ENCODE data around the gene TAF9. TPM values are rescaled to one million over a fixed set of nuclear protein-coding genes. Genes with fewer than 3 reads are reported as not detected.
"Not testable (repeated sequence)": the region's sequence is repeated elsewhere in the genome, so short reads cannot be mapped to it uniquely, and the experiment has no call there.

TAF9 gene
- total RNA-seq, 1 donor from 2014 or later = 35.8 TPM

GRCh38 chr5:69343083-69343482 lies 26.2 kb downstream of the TAF9 start:
- H3K27ac ChIP-seq = no peak overlapping the region
- H3K36me3 ChIP-seq = no peaks in the 10 kb centered on the region
- H3K9me3 ChIP-seq = no peaks in the 10 kb centered on the region
- no peaks in the 10 kb centered on the region for H3K4me1 ChIP-seq
- no peaks in the 10 kb centered on the region for H3K27me3 ChIP-seq
- DNase-seq (ENCODE audit: extremely low spot score in 2 of 2) = no peak
- no peak overlapping the region for H3K4me3 ChIP-seq
- TF ChIP-seq, protein P1, sequence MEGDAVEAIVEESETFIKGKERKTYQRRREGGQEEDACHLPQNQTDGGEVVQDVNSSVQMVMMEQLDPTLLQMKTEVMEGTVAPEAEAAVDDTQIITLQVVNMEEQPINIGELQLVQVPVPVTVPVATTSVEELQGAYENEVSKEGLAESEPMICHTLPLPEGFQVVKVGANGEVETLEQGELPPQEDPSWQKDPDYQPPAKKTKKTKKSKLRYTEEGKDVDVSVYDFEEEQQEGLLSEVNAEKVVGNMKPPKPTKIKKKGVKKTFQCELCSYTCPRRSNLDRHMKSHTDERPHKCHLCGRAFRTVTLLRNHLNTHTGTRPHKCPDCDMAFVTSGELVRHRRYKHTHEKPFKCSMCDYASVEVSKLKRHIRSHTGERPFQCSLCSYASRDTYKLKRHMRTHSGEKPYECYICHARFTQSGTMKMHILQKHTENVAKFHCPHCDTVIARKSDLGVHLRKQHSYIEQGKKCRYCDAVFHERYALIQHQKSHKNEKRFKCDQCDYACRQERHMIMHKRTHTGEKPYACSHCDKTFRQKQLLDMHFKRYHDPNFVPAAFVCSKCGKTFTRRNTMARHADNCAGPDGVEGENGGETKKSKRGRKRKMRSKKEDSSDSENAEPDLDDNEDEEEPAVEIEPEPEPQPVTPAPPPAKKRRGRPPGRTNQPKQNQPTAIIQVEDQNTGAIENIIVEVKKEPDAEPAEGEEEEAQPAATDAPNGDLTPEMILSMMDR (IDR thresholded peaks at IDR 0.05) = no peak
- TF ChIP-seq POLR2A (IDR thresholded peaks at IDR 0.05) = no peak
- no peak for TF ChIP-seq POLR2AphosphoS5 (IDR thresholded peaks at IDR 0.05; ENCODE audit: insufficient read depth in 1 of 2, low read depth in 1 of 2)
- intact Hi-C loops (cut with DNase I) = no loop called here

DNA sequence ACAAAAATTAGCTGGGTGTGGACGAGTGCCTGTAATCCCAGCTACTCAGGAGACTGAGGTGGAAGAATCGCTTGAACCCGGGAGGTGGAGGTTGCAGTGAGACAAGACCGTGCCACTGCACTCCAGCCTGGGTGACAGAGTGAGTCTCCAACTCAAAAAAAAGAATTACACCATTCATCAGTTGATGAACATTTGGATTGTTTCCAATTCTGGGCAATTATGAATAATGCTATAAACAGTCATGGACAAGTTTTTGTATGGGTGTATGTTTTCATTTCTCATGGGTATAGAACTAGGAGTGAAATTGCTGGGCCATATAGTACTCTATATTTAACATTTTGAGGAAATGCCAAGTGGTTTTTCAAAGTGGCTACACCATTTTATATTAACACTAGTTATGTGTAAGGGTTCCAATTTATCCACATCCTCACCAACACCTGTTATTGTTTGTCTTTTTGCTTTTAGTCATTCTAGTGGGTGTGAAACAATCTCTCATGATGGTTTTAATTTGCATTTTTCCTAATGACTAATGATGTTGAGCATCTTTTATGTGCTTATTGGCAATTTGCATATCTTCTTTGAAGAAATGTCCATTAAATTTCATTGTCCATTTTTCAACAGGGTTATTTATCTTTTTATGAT lies 27.7 kb downstream of the TAF9 start:
- Histone ChIP-seq H3K9me3 (no peaks in the 10 kb centered on the region), H3K4me3 (no peak overlapping the region), H3K4me1 (no peaks in the 10 kb centered on the region), H3K27ac (no peak overlapping the region), H3K27me3 (no peaks in the 10 kb centered on the region), H3K36me3 (no peaks in the 10 kb centered on the region)
- intact Hi-C loops (cut with DNase I) = no loop called here
- TF ChIP-seq POLR2A (IDR thresholded peaks at IDR 0.05) = no peak
- TF ChIP-seq, protein P1 (IDR thresholded peaks at IDR 0.05) = no peak
- TF ChIP-seq POLR2AphosphoS5 (IDR thresholded peaks at IDR 0.05; ENCODE audit: insufficient read depth in 1 of 2, low read depth in 1 of 2) = no peak
- DNase-seq (ENCODE audit: extremely low spot score in 2 of 2) = no peak

GRCh38 chr5:69335341-69335935 lies 33.9 kb downstream of the TAF9 start:
- peaks cover 7% of the 10 kb centered on the region for H3K4me1 ChIP-seq
- no peaks in the 10 kb centered on the region for H3K27me3 ChIP-seq
- no peak for DNase-seq (ENCODE audit: extremely low spot score in 2 of 2)
- intact Hi-C loops (cut with DNase I) = no loop called here
- no peak overlapping the region for H3K27ac ChIP-seq
- H3K9me3 ChIP-seq = no peaks in the 10 kb centered on the region
- TF ChIP-seq POLR2A (IDR thresholded peaks at IDR 0.05) (no peak), POLR2AphosphoS5 (IDR thresholded peaks at IDR 0.05; ENCODE audit: insufficient read depth in 1 of 2, low read depth in 1 of 2) (no peak)
- TF ChIP-seq, protein P1 (IDR thresholded peaks at IDR 0.05) = no peak
- no peak overlapping the region for H3K4me3 ChIP-seq
- H3K36me3 ChIP-seq = no peaks in the 10 kb centered on the region

DNA sequence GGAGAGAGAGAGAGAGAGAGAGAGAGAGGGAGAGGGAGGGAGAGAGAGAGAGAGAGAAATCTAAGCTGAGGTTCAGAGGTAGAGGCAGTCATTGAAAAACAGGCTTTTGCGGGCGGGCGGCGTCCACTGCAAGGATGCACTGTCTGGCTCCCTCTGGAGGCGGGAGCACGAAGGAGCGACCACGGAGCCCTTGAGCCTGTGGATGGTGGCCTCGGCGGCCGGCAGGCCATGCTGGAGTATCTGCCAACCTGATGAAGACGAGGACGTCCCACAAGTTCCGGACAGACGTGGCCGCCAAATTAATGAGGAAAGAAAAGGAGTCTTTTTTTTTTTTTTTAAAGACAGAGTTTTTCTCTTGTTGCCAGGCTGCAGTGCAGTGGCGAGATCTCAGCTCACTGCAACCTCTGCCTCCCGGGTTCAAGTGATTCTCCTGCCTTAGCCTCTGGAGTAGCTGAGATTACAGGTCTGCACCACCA lies 34.5 kb downstream of the TAF9 start:
- H3K27me3 ChIP-seq = no peaks in the 10 kb centered on the region
- H3K36me3 ChIP-seq = no peaks in the 10 kb centered on the region
- peaks cover 7% of the 10 kb centered on the region for H3K4me1 ChIP-seq
- no peak overlapping the region for H3K27ac ChIP-seq
- no peak for DNase-seq (ENCODE audit: extremely low spot score in 2 of 2)
- TF ChIP-seq, protein P1 (IDR thresholded peaks at IDR 0.05) = peak; percentile 15 to 44 (median 39)
- peak; percentile 17 to 28 for TF ChIP-seq POLR2AphosphoS5 (IDR thresholded peaks at IDR 0.05; ENCODE audit: insufficient read depth in 1 of 2, low read depth in 1 of 2)
- no peak for TF ChIP-seq POLR2A (IDR thresholded peaks at IDR 0.05)
- intact Hi-C loops (cut with DNase I) = no loop called here
- H3K4me3 ChIP-seq = no peak overlapping the region
- no peaks in the 10 kb centered on the region for H3K9me3 ChIP-seq

DNA sequence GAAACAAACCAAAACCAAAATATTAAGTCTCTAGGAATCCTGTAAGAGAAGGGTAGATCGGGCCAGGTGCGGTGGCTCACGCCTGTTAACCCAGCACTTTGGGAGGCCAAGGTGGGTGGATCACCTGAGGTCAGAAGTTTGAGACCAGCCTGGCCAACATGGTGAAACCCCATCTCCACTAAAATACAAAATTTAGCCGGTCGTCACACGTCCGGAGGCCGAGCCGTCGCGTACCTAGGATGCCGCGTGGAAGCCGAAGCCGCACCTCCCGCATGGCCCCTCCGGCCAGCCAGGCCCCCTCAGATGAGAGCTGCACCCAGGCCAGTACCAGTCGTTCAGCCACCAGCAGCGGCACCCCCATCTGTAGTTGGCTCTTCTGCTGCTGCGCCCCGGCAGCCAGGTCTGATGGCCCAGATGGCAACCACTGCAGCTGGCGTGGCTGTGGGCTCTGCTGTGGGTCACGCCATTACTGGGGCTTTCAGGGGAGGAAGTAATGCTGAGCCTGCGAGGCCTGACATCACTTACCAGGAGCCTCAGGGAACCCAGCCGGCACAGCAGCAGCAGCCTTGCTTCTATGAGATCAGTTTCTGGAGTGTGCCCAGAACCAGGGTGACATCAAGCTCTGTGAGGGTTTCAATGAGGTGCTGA lies 35.5 kb downstream of the TAF9 start:
- intact Hi-C loops (cut with DNase I); H3K9me3 ChIP-seq; DNase-seq (ENCODE audit: extremely low spot score in 2 of 2); H3K4me1 ChIP-seq; H3K27me3 ChIP-seq; H3K4me3 ChIP-seq; H3K27ac ChIP-seq; H3K36me3 ChIP-seq: not testable (repeated sequence)
